H1 (cell line): ENCODE results near the gene DENND2D.

Source experiments
- BACH1 ChIP-seq: IDR thresholded peaks from 2 replicates; pipeline ENCODE4 v1.6.1; 2012; ENCODE audit warnings: low read length, improper control_type of control experiment
- BCL11A ChIP-seq, 2 experiments: IDR thresholded peaks; one replicate each; pipeline ENCODE4 v1.6.1; 2011; ENCODE audit warnings: low read depth in 2 of 2, low read length in 2 of 2, mild to moderate bottlenecking in 2 of 2
- EZH2 ChIP-seq: fragments of 200-600 bp; sonication (generic); IDR thresholded peaks from 2 replicates; pipeline ENCODE4 v1.7.1; 2012; ENCODE audit warnings: low read depth, mild to moderate bottlenecking, moderate library complexity, low read length, inconsistent platforms; ENCODE audit not compliant: severe bottlenecking
- POLR2A ChIP-seq, 2 experiments: IDR thresholded peaks; 1 replicate in 1 of 2; 2 replicates in 1 of 2; pipeline ENCODE4 v1.6.1; 2011; ENCODE audit warnings: low read depth in 2 of 2, low read length in 2 of 2, mild to moderate bottlenecking in 2 of 2; ENCODE audit errors: control extremely low read depth in 1 of 2
- RAD21 ChIP-seq, 2 experiments: IDR thresholded peaks in 1 of 2; conservative IDR thresholded peaks in 1 of 2; 2 replicates each; pipeline ENCODE4 v1.6.1; 2011; ENCODE audit warnings: low read depth in 2 of 2, low read length in 2 of 2, improper control_type of control experiment in 1 of 2, inconsistent platforms in 1 of 2, mild to moderate bottlenecking in 1 of 2, moderate library complexity in 1 of 2
- TF ChIP-seq, protein P1 (sequence below), 3 experiments: IDR thresholded peaks; 1 replicate in 2 of 3; 2 replicates in 1 of 3; pipeline versions ENCODE4 v1.5.1 to v1.6.1; 2011; ENCODE audit warnings: low read length in 3 of 3, mild to moderate bottlenecking in 3 of 3, inconsistent platforms in 2 of 3, low read depth in 1 of 3, moderate library complexity in 1 of 3; ENCODE audit not compliant: insufficient read depth in 1 of 3; ENCODE audit errors: control extremely low read depth in 1 of 3
- TF ChIP-seq, protein P2 (sequence below): fragments of 300-600 bp; sonication (generic); IDR thresholded peaks from 2 replicates; pipeline ENCODE4 v1.7.1; 2012; ENCODE audit warnings: low read length, moderate library complexity, mild to moderate bottlenecking, inconsistent platforms; ENCODE audit not compliant: insufficient replicate concordance

DNA sequence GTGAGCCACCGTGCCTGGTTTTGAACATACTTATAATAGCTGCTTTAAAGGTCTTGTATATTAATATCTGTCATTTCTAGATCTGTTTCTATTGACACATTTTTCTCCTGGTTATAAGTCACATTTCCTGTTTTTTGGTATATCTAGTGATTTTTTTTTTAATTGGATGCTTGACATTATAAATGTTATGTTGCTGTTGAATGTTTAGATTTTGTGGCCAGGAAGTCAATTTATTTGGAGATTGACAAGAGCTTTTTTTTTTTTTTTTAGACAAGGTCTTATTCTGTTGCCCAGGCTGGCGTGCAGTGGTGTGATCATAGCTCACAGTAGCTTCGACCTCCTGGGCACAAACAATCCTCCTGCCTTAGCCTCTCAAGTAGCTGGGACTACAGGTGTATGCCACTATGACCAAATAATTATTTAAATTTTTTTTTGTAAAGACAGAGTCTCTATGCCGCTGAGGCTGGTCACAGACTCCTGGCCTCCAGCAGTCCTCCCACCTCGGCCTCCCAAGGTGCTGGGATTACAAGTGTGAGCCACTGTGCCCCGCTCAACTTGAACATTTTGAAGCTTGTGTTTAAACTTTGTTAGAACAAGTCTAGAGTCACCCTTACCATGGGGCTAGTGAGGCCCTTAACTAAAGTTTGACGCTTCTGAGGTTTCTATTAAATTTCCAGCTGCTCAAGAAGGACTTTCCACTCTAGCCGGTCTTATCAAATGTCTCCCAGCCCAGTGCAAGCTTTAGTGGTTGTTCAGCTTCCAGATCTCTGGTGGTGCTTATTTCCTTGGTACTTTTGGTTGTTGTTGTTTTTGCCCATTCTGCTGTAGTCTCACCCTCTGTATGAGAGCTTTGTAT, 18.5 kb upstream of the DENND2D start:
- TF ChIP-seq, protein P1, sequence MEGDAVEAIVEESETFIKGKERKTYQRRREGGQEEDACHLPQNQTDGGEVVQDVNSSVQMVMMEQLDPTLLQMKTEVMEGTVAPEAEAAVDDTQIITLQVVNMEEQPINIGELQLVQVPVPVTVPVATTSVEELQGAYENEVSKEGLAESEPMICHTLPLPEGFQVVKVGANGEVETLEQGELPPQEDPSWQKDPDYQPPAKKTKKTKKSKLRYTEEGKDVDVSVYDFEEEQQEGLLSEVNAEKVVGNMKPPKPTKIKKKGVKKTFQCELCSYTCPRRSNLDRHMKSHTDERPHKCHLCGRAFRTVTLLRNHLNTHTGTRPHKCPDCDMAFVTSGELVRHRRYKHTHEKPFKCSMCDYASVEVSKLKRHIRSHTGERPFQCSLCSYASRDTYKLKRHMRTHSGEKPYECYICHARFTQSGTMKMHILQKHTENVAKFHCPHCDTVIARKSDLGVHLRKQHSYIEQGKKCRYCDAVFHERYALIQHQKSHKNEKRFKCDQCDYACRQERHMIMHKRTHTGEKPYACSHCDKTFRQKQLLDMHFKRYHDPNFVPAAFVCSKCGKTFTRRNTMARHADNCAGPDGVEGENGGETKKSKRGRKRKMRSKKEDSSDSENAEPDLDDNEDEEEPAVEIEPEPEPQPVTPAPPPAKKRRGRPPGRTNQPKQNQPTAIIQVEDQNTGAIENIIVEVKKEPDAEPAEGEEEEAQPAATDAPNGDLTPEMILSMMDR (IDR thresholded peaks at IDR 0.05; ENCODE audit: control extremely low read depth in 1 of 3, insufficient read depth in 1 of 3, low read depth in 1 of 3, low read length in 3 of 3): no peak
- TF ChIP-seq, protein P2, sequence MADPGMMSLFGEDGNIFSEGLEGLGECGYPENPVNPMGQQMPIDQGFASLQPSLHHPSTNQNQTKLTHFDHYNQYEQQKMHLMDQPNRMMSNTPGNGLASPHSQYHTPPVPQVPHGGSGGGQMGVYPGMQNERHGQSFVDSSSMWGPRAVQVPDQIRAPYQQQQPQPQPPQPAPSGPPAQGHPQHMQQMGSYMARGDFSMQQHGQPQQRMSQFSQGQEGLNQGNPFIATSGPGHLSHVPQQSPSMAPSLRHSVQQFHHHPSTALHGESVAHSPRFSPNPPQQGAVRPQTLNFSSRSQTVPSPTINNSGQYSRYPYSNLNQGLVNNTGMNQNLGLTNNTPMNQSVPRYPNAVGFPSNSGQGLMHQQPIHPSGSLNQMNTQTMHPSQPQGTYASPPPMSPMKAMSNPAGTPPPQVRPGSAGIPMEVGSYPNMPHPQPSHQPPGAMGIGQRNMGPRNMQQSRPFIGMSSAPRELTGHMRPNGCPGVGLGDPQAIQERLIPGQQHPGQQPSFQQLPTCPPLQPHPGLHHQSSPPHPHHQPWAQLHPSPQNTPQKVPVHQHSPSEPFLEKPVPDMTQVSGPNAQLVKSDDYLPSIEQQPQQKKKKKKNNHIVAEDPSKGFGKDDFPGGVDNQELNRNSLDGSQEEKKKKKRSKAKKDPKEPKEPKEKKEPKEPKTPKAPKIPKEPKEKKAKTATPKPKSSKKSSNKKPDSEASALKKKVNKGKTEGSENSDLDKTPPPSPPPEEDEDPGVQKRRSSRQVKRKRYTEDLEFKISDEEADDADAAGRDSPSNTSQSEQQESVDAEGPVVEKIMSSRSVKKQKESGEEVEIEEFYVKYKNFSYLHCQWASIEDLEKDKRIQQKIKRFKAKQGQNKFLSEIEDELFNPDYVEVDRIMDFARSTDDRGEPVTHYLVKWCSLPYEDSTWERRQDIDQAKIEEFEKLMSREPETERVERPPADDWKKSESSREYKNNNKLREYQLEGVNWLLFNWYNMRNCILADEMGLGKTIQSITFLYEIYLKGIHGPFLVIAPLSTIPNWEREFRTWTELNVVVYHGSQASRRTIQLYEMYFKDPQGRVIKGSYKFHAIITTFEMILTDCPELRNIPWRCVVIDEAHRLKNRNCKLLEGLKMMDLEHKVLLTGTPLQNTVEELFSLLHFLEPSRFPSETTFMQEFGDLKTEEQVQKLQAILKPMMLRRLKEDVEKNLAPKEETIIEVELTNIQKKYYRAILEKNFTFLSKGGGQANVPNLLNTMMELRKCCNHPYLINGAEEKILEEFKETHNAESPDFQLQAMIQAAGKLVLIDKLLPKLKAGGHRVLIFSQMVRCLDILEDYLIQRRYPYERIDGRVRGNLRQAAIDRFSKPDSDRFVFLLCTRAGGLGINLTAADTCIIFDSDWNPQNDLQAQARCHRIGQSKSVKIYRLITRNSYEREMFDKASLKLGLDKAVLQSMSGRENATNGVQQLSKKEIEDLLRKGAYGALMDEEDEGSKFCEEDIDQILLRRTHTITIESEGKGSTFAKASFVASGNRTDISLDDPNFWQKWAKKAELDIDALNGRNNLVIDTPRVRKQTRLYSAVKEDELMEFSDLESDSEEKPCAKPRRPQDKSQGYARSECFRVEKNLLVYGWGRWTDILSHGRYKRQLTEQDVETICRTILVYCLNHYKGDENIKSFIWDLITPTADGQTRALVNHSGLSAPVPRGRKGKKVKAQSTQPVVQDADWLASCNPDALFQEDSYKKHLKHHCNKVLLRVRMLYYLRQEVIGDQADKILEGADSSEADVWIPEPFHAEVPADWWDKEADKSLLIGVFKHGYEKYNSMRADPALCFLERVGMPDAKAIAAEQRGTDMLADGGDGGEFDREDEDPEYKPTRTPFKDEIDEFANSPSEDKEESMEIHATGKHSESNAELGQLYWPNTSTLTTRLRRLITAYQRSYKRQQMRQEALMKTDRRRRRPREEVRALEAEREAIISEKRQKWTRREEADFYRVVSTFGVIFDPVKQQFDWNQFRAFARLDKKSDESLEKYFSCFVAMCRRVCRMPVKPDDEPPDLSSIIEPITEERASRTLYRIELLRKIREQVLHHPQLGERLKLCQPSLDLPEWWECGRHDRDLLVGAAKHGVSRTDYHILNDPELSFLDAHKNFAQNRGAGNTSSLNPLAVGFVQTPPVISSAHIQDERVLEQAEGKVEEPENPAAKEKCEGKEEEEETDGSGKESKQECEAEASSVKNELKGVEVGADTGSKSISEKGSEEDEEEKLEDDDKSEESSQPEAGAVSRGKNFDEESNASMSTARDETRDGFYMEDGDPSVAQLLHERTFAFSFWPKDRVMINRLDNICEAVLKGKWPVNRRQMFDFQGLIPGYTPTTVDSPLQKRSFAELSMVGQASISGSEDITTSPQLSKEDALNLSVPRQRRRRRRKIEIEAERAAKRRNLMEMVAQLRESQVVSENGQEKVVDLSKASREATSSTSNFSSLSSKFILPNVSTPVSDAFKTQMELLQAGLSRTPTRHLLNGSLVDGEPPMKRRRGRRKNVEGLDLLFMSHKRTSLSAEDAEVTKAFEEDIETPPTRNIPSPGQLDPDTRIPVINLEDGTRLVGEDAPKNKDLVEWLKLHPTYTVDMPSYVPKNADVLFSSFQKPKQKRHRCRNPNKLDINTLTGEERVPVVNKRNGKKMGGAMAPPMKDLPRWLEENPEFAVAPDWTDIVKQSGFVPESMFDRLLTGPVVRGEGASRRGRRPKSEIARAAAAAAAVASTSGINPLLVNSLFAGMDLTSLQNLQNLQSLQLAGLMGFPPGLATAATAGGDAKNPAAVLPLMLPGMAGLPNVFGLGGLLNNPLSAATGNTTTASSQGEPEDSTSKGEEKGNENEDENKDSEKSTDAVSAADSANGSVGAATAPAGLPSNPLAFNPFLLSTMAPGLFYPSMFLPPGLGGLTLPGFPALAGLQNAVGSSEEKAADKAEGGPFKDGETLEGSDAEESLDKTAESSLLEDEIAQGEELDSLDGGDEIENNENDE: no peak
- no peak for TF ChIP-seq EZH2
- no peak for TF ChIP-seq RAD21 (IDR thresholded peaks at IDR 0.05 in 1 of 2, conservative IDR thresholded peaks at IDR 0.05 in 1 of 2; ENCODE audit: low read depth in 2 of 2, low read length in 2 of 2)
- no peak for TF ChIP-seq POLR2A (IDR thresholded peaks at IDR 0.05; ENCODE audit: control extremely low read depth in 1 of 2, low read depth in 2 of 2, low read length in 2 of 2)
- no peak for TF ChIP-seq BCL11A (IDR thresholded peaks at IDR 0.05; ENCODE audit: low read depth in 2 of 2, low read length in 2 of 2)
- no peak for TF ChIP-seq BACH1
